K562 (cell line): ENCODE measurements around the gene LRRC14B. TPM values are rescaled to one million over a fixed set of nuclear protein-coding genes. Genes with fewer than 3 reads are reported as not detected.

Experiments
- ARNT ChIP-seq, 2 experiments: fragments of 450-650 bp; IDR thresholded peaks; 2 replicates each; pipeline ENCODE4 v1.6.1; 2016; ENCODE audit warnings: mild to moderate bottlenecking in 1 of 2
- BCL6 ChIP-seq: fragments of 250-450 bp; sonication (Bioruptor Pico); IDR thresholded peaks from 2 replicates; pipeline ENCODE4 v1.4.0; 2020
- BRD4 ChIP-seq: fragments of 200-600 bp; sonication (generic); IDR thresholded peaks from 2 replicates; pipeline ENCODE4 v1.6.1; 2017; ENCODE audit warnings: inconsistent platforms
- DMBX1 ChIP-seq: fragments of 250-450 bp; sonication (Bioruptor Pico); IDR thresholded peaks from 2 replicates; pipeline ENCODE4 v1.8.0; 2022; ENCODE audit warnings: inconsistent platforms, mild to moderate bottlenecking, moderate library complexity, borderline replicate concordance
- DNMT1 ChIP-seq: fragments of 450-650 bp; IDR thresholded peaks from 2 replicates; pipeline ENCODE4 v1.6.1; 2016; ENCODE audit warnings: antibody characterized with exemption, mild to moderate bottlenecking
- E2F4 ChIP-seq: sonication (generic); formaldehyde crosslinking; IDR thresholded peaks from 2 replicates; pipeline ENCODE4 v1.8.0; 2022; ENCODE audit warnings: mild to moderate bottlenecking, low read depth, missing genetic modification reagents
- EGR1 ChIP-seq: fragments of 450-650 bp; conservative IDR thresholded peaks from 2 replicates; pipeline ENCODE4 v1.6.1; 2017; ENCODE audit warnings: mild to moderate bottlenecking
- FOXK1 ChIP-seq: sonication (generic); formaldehyde crosslinking; IDR thresholded peaks from 2 replicates; pipeline ENCODE4 v1.8.0; 2022; ENCODE audit warnings: missing genetic modification reagents, mild to moderate bottlenecking, borderline replicate concordance
- HDAC2 ChIP-seq: fragments of 450-650 bp; IDR thresholded peaks from 2 replicates; pipeline ENCODE4 v1.6.1; 2016; ENCODE audit warnings: mild to moderate bottlenecking
- MED1 ChIP-seq: sonication (generic); formaldehyde crosslinking; IDR thresholded peaks from 2 replicates; pipeline ENCODE4 v1.8.1; 2023; ENCODE audit warnings: missing genetic modification reagents, borderline replicate concordance
- MTA3 ChIP-seq: fragments of 450-650 bp; formaldehyde crosslinking; IDR thresholded peaks from 2 replicates; pipeline ENCODE4 v1.6.1; 2017; ENCODE audit warnings: mild to moderate bottlenecking, borderline replicate concordance
- POU5F1 ChIP-seq: fragments of 150-350 bp; IDR thresholded peaks from 2 replicates; pipeline ENCODE4 v1.6.1; 2014; ENCODE audit warnings: borderline replicate concordance, low read length, low read depth, mild to moderate bottlenecking; ENCODE audit not compliant: partially characterized antibody
- PURB ChIP-seq: sonication (generic); formaldehyde crosslinking; IDR thresholded peaks from 2 replicates; pipeline ENCODE4 v1.9.0; 2021; ENCODE audit warnings: low read depth, mild to moderate bottlenecking, missing genetic modification reagents
- RAD51 ChIP-seq: fragments of 450-650 bp; IDR thresholded peaks from 2 replicates; pipeline ENCODE4 v1.7.1; 2016; ENCODE audit warnings: low read depth, mild to moderate bottlenecking, borderline replicate concordance
- RFX7 ChIP-seq: fragments of 250-450 bp; sonication (Bioruptor Pico); IDR thresholded peaks from 2 replicates; pipeline ENCODE4 v1.5.1; 2021; ENCODE audit warnings: mild to moderate bottlenecking
- SAP30 ChIP-seq: fragments of 200-600 bp; sonication (generic); IDR thresholded peaks from 2 replicates; pipeline ENCODE4 v1.6.1; 2012; ENCODE audit warnings: borderline replicate concordance, low read depth, mild to moderate bottlenecking, moderate library complexity, low read length, control low read depth, inconsistent platforms; ENCODE audit not compliant: insufficient read depth, poor library complexity, severe bottlenecking
- TCF7 ChIP-seq: sonication (generic); IDR thresholded peaks from 2 replicates; pipeline ENCODE4 v1.6.1; 2016; ENCODE audit warnings: antibody characterized with exemption, borderline replicate concordance
- ZFP36 ChIP-seq: fragments of 150-350 bp; IDR thresholded peaks from 2 replicates; pipeline ENCODE4 v1.6.1; 2018; ENCODE audit warnings: low read length, low read depth; ENCODE audit not compliant: partially characterized antibody
- ZNF184 ChIP-seq: sonication (generic); formaldehyde crosslinking; IDR thresholded peaks from 2 replicates; pipeline ENCODE4 v1.5.0; 2020; ENCODE audit warnings: missing genetic modification reagents
- polyA plus RNA-seq, 8 experiments: library from polyadenylated mRNA; depleted of rRNA in 4 of 8; stranded (reverse) in 5 of 8; unstranded in 3 of 8; fragments of >200 nt; fragmentation: Nextera tagmentation in 2 of 8; fragmentation: Illumina TruSeq in 1 of 8; extraction: Ambion mirVana in 2 of 8; extraction: Trizol in 1 of 8; gene quantifications; 2 replicates each; pipeline versions ENCODE4 v1.2.1 to v1.2.3, GENCODE V29; 2011 to 2014; ENCODE audit warnings: inconsistent platforms in 1 of 8, missing spikeins in 1 of 8
- total RNA-seq, 7 experiments: library from RNA; depleted of rRNA in 6 of 7; stranded (reverse); fragments of >200 nt in 6 of 7; fragmentation: Illumina TruSeq in 2 of 7; extraction: Trizol in 2 of 7; gene quantifications; 2 replicates each; pipeline versions ENCODE4 v1.2.1 to v1.2.3, GENCODE V29; 2011 to 2021; ENCODE audit warnings: low replicate concordance in 1 of 7
- TF ChIP-seq, protein P1 (sequence below): IDR thresholded peaks from 3 replicates; pipeline ENCODE4 v1.6.1; 2011; ENCODE audit warnings: borderline replicate concordance, mild to moderate bottlenecking, moderate library complexity; ENCODE audit not compliant: insufficient read length; ENCODE audit errors: extremely low read depth
- TF ChIP-seq, protein P2 (sequence below): sonication (generic); formaldehyde crosslinking; IDR thresholded peaks from 2 replicates; pipeline ENCODE4 v1.8.0; 2022; ENCODE audit warnings: mild to moderate bottlenecking, missing genetic modification reagents, borderline replicate concordance

Gene LRRC14B
- total and polyA plus RNA-seq, 9 of the 15 experiments (the other 6 are each of a cell fraction or from before 2014, with no cell fraction given) = not detected

DNA sequence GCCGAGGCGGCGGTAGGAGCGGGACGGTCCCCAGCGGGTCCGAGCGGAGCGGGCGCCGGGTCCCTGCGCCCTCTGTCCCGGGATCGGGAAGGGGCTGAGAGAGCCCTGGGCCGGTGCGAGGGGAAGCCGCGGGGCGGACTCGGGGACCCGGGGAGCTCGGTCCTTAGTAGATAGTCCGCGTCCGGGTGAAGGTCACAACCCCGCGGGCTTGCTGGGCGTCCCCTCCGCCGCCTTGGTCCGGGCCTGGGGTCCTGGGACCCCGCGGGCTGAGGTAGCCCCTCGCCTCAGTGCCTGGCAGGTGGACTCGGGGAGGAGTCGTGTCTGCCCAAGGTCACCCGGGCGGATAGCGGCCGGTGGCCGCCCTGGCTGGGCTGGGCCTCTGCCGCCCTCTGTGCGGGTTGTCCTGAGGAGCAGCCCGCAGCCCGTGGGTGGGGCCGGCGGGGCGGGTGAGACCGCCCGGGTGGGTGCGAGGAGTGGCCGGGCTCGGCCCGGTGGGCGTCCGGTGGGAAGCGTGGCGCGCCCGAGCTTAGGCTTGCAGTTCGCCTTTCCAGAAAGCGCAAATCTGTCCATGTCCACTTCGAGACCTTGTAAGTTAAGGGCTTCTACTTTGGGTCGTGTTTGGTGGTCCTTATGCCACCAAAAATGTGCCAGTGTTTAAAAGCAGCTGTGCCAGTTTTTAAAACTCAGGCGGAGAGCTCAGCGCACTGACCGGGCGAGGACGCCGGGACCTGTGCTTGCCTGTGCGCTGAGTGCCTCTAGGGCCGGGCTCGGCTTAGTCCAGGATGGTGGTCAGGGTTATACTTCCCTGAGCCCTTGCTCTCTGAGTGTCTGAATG lies 27.4 kb downstream of the LRRC14B start (continued):
- peak; percentile 43 for TF ChIP-seq SAP30
- no peak for TF ChIP-seq DNMT1
- no peak; the same call in 1 of the 2 replicates for TF ChIP-seq EGR1
- TF ChIP-seq MED1 (CRISPR knock-in tag) = no peak; the same call in 1 of the 2 replicates
- no peak for TF ChIP-seq HDAC2
- TF ChIP-seq BRD4 = no peak
- no peak for TF ChIP-seq RFX7 (CRISPR knock-in tag)
- no peak for TF ChIP-seq E2F4 (CRISPR knock-in tag)
- no peak for TF ChIP-seq ZFP36
- TF ChIP-seq DMBX1 = no peak
- TF ChIP-seq, protein P1, sequence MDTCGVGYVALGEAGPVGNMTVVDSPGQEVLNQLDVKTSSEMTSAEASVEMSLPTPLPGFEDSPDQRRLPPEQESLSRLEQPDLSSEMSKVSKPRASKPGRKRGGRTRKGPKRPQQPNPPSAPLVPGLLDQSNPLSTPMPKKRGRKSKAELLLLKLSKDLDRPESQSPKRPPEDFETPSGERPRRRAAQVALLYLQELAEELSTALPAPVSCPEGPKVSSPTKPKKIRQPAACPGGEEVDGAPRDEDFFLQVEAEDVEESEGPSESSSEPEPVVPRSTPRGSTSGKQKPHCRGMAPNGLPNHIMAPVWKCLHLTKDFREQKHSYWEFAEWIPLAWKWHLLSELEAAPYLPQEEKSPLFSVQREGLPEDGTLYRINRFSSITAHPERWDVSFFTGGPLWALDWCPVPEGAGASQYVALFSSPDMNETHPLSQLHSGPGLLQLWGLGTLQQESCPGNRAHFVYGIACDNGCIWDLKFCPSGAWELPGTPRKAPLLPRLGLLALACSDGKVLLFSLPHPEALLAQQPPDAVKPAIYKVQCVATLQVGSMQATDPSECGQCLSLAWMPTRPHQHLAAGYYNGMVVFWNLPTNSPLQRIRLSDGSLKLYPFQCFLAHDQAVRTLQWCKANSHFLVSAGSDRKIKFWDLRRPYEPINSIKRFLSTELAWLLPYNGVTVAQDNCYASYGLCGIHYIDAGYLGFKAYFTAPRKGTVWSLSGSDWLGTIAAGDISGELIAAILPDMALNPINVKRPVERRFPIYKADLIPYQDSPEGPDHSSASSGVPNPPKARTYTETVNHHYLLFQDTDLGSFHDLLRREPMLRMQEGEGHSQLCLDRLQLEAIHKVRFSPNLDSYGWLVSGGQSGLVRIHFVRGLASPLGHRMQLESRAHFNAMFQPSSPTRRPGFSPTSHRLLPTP = no peak
- no peak for TF ChIP-seq POU5F1
- no peak for TF ChIP-seq ZNF184
- TF ChIP-seq BCL6 (CRISPR knock-in tag) = no peak
- TF ChIP-seq PURB (CRISPR knock-in tag) = no peak
- TF ChIP-seq FOXK1 (CRISPR knock-in tag) = no peak
- no peak for TF ChIP-seq RAD51
- TF ChIP-seq, protein P2, sequence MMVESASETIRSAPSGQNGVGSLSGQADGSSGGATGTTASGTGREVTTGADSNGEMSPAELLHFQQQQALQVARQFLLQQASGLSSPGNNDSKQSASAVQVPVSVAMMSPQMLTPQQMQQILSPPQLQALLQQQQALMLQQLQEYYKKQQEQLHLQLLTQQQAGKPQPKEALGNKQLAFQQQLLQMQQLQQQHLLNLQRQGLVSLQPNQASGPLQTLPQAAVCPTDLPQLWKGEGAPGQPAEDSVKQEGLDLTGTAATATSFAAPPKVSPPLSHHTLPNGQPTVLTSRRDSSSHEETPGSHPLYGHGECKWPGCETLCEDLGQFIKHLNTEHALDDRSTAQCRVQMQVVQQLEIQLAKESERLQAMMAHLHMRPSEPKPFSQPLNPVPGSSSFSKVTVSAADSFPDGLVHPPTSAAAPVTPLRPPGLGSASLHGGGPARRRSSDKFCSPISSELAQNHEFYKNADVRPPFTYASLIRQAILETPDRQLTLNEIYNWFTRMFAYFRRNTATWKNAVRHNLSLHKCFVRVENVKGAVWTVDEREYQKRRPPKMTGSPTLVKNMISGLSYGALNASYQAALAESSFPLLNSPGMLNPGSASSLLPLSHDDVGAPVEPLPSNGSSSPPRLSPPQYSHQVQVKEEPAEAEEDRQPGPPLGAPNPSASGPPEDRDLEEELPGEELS (CRISPR knock-in tag) = no peak
- TF ChIP-seq MTA3 = no peak
- TF ChIP-seq ARNT (IDR thresholded peaks at IDR 0.05) = no peak
- TF ChIP-seq TCF7 = no peak
